Endothelial cell of umbilical vein (primary cell): Measurements from ENCODE around the gene PLXNA4. TPM values are rescaled to one million over a fixed set of nuclear protein-coding genes. Genes with fewer than 3 reads are reported as not detected.

Experiments
- BruUV-seq: library from RNA; stranded (reverse); fragments of 400-500 nt; replicated peaks from 2 replicates; lab custom pipeline; 2021; lab: Mats Ljungman, UMichigan
- CTCF ChIA-PET: fragments of 300-600, 350-600 bp; sonication (Branson Sonifier 250); formaldehyde crosslinking; loops from one replicate; lab custom pipeline; 2021; ENCODE audit warnings: antibody characterized with exemption, inconsistent platforms; lab: Charles Lee
- POLR2A ChIA-PET: fragments of 300-600, 350-600 bp; sonication (Branson Sonifier 250); formaldehyde crosslinking; loops from one replicate; lab custom pipeline; 2021; ENCODE audit warnings: antibody characterized with exemption, inconsistent platforms; lab: Charles Lee
- DNase-seq: peaks from one replicate; pipeline ENCODE4 v3.0.0-alpha.2; 2011; ENCODE audit warnings: low read depth, low spot score
- FAIRE-seq: peaks from 2 replicates; lab custom pipeline; 2011; peaks lifted over from hg19 to GRCh38; lab: Jason Lieb, UNC
- H2AFZ ChIP-seq: 2 replicates; pipeline ENCODE4 v1.6.0; 2012; ENCODE audit warnings: low read depth, low read length, control low read depth, inconsistent platforms
- H3K27ac ChIP-seq: 2 replicates; pipeline ENCODE4 v1.5.1; 2011; ENCODE audit warnings: low read depth, mild to moderate bottlenecking, control low read depth, low read length, moderate library complexity; ENCODE audit not compliant: insufficient read depth
- H3K27me3 ChIP-seq, 2 experiments: 2 replicates each; pipeline versions ENCODE4 v1.6.0 to v1.6.1; 2011; ENCODE audit warnings: low read length in 2 of 2, mixed read lengths in 1 of 2; ENCODE audit not compliant: control insufficient read depth in 2 of 2, insufficient read depth in 2 of 2
- H3K36me3 ChIP-seq, 2 experiments: 2 replicates in 1 of 2; 3 replicates in 1 of 2; pipeline ENCODE4 v1.5.1; 2011; ENCODE audit warnings: low read length in 2 of 2, mild to moderate bottlenecking in 1 of 2, moderate library complexity in 1 of 2; ENCODE audit not compliant: control insufficient read depth in 2 of 2, insufficient read depth in 2 of 2; ENCODE audit errors: extremely low read depth in 1 of 2
- H3K4me1 ChIP-seq: 3 replicates; pipeline ENCODE4 v1.5.1; 2011; ENCODE audit warnings: mild to moderate bottlenecking, low read length; ENCODE audit not compliant: control insufficient read depth, insufficient read depth; ENCODE audit errors: extremely low read depth
- H3K4me2 ChIP-seq: 2 replicates; pipeline ENCODE4 v1.6.1; 2011; ENCODE audit warnings: low read length, control low read depth, mixed read lengths; ENCODE audit not compliant: insufficient read depth
- H3K4me3 ChIP-seq, 3 experiments: fragments of 200-600 bp in 1 of 3; sonication (generic), shearing (Covaris generic) in 1 of 3; replicated peaks in 1 of 3; 2 replicates each; pipeline ENCODE4 v1.5.1; 2011 to 2016; ENCODE audit warnings: control low read depth in 3 of 3, low read length in 3 of 3, mild to moderate bottlenecking in 2 of 3, inconsistent platforms in 1 of 3, low read depth in 1 of 3, moderate library complexity in 1 of 3; ENCODE audit not compliant: insufficient read depth in 1 of 3
- H3K79me2 ChIP-seq: 2 replicates; pipeline ENCODE4 v1.6.0; 2012; ENCODE audit warnings: low read length, inconsistent platforms; ENCODE audit not compliant: control insufficient read depth, insufficient read depth
- H3K9ac ChIP-seq: replicated peaks from 2 replicates; pipeline ENCODE3; 2011; ENCODE audit warnings: low read length, control low read depth; ENCODE audit not compliant: insufficient read depth; ENCODE audit errors: extremely low read depth
- H3K9me1 ChIP-seq: replicated peaks from 3 replicates; pipeline ENCODE4 v1.6.0; 2011; ENCODE audit warnings: mild to moderate bottlenecking, low read length; ENCODE audit not compliant: control insufficient read depth, insufficient read depth; ENCODE audit errors: extremely low read depth
- H3K9me3 ChIP-seq: replicated peaks from 2 replicates; pipeline ENCODE4 v1.5.1; 2012; ENCODE audit warnings: low read length, inconsistent platforms; ENCODE audit not compliant: control insufficient read depth, insufficient read depth
- H4K20me1 ChIP-seq: replicated peaks from 2 replicates; pipeline ENCODE3; 2011; ENCODE audit warnings: mild to moderate bottlenecking, low read length; ENCODE audit not compliant: control insufficient read depth, insufficient read depth; ENCODE audit errors: extremely low read depth
- CTCF ChIP-seq, 2 donors: IDR thresholded peaks; 1 replicate in 1 of 2; 2 replicates in 1 of 2; pipeline ENCODE4 v1.5.1; 2011; ENCODE audit warnings: low read length in 2 of 2, mild to moderate bottlenecking in 2 of 2, moderate library complexity in 2 of 2, control low read depth in 1 of 2, inconsistent platforms in 1 of 2, low read depth in 1 of 2; ENCODE audit not compliant: insufficient read depth in 1 of 2; ENCODE audit errors: extremely low read depth in 1 of 2
- FOS ChIP-seq: IDR thresholded peaks from 2 replicates; pipeline ENCODE4 v1.6.1; 2011; ENCODE audit warnings: mild to moderate bottlenecking, low read length, moderate library complexity, borderline replicate concordance; ENCODE audit not compliant: insufficient read depth
- GATA2 ChIP-seq: IDR thresholded peaks from 2 replicates; pipeline ENCODE4 v1.7.0; 2011; ENCODE audit warnings: low read depth, mild to moderate bottlenecking, moderate library complexity, mixed read lengths, low read length; ENCODE audit not compliant: insufficient read length, insufficient read depth
- JUN ChIP-seq: IDR thresholded peaks from 2 replicates; pipeline ENCODE4 v1.6.1; 2011; ENCODE audit warnings: borderline replicate concordance, low read depth; ENCODE audit not compliant: insufficient read length, insufficient read depth
- MAX ChIP-seq: IDR thresholded peaks from 2 replicates; pipeline ENCODE4 v1.6.1; 2011; ENCODE audit not compliant: insufficient read depth, insufficient read length
- MYC ChIP-seq: IDR thresholded peaks from one replicate; pipeline ENCODE4 v1.6.1; 2011; ENCODE audit warnings: mild to moderate bottlenecking, low read depth, low read length
- POLR2A ChIP-seq: IDR thresholded peaks from 2 replicates; pipeline ENCODE4 v1.6.1; 2012; ENCODE audit warnings: low read depth, mild to moderate bottlenecking, control low read depth, low read length
- dilution Hi-C: fragments of 300-500 bp; cut with MboI; formaldehyde crosslinking; loops from one replicate; pipeline ENCODE4 v1.15.0; 2019; ENCODE audit warnings: low sequenced_read_pairs; ENCODE audit not compliant: extremely low pct_ligation_motif_present
- intact Hi-C: fragments of 100-400 bp; cut with micrococcal nuclease; formaldehyde crosslinking; loops from one replicate; pipeline ENCODE4 v1.10.0; 2022
- polyA plus RNA-seq, 4 experiments: library from polyadenylated mRNA; depleted of rRNA in 3 of 4; stranded (reverse) in 3 of 4; unstranded in 1 of 4; fragments of >200 nt; gene quantifications; 2 replicates each; pipeline versions ENCODE4 v1.2.1 to v1.2.3, GENCODE V29; 2011 to 2012; ENCODE audit warnings: missing spikeins in 1 of 4
- total RNA-seq: library from RNA; stranded (reverse); gene quantifications from 2 replicates; pipeline ENCODE4 v1.2.3, GENCODE V29; 2021

Gene PLXNA4
- total and polyA plus RNA-seq, 2 donors (not counting 3 experiments of a cell fraction or from before 2014, with no cell fraction given): 12.1 to 20.4 TPM

- ChIA-PET POLR2A (no interaction called here), CTCF (interaction anchor here (1.7 kb wide), 1 partner anchor 12 kb away, joined by 4 read pairs; no protein-coding TSS in a partner anchor)
- no peaks in the 10 kb centered on the region for H3K36me3 ChIP-seq
- FAIRE-seq: no peak
- TF ChIP-seq CTCF (IDR thresholded peaks at IDR 0.05; ENCODE audit: extremely low read depth in 1 of 2, insufficient read depth in 1 of 2, low read depth in 1 of 2, low read length in 2 of 2) (no peak), JUN (no peak), GATA2 (no peak), POLR2A (no peak), MYC (no peak), FOS (no peak), MAX (no peak)
- peaks cover 52% of the 10 kb centered on the region for H3K4me1 ChIP-seq
- H3K9ac ChIP-seq: no peak overlapping the region
- no peaks in the 10 kb centered on the region for H3K79me2 ChIP-seq
- dilution Hi-C loops: no loop called here
- no TSS peak for BruUV-seq
- no peaks in the 10 kb centered on the region for H4K20me1 ChIP-seq
- no peak overlapping the region for H3K4me3 ChIP-seq
- DNase-seq: no peak
- H3K27me3 ChIP-seq: no peaks in the 10 kb centered on the region
- H3K27ac ChIP-seq: no peak overlapping the region
- H3K9me3 ChIP-seq: no peaks in the 10 kb centered on the region
- H3K9me1 ChIP-seq: no peaks in the 10 kb centered on the region
- H2AFZ ChIP-seq: no peak overlapping the region
- no peak overlapping the region for H3K4me2 ChIP-seq
- intact Hi-C loops: no loop called here
Observed at GRCh38 chr7:132434041-132434440, 142.2 kb downstream of the PLXNA4 start.
